Brain microvascular endothelial cell (primary cell): ENCODE data around the gene CES2.

Experiments used
- DNase-seq: peaks from one replicate; pipeline ENCODE4 v3.0.0-alpha.2; 2020
- H3K27ac ChIP-seq: fragments of 250-450 bp; sonication (Bioruptor Pico); 2 replicates; pipeline ENCODE4 v1.5.1; 2020; ENCODE audit warnings: mild to moderate bottlenecking, moderate library complexity
- H3K27me3 ChIP-seq: fragments of 250-450 bp; sonication (Bioruptor Pico); replicated peaks from 2 replicates; pipeline ENCODE4 v1.5.1; 2020; ENCODE audit warnings: mild to moderate bottlenecking
- H3K36me3 ChIP-seq: fragments of 250-450 bp; sonication (Bioruptor Pico); replicated peaks from 2 replicates; pipeline ENCODE4 v1.5.1; 2020; ENCODE audit warnings: mild to moderate bottlenecking
- H3K4me3 ChIP-seq: 2 replicates; pipeline ENCODE4 v1.5.1; 2011; ENCODE audit warnings: low read depth, mild to moderate bottlenecking, control low read depth, low read length, moderate library complexity
- in situ Hi-C: cut with HindIII; loops from 2 replicates; pipeline ENCODE4 v1.10.0; 2017; ENCODE audit warnings: low sequenced_read_pairs, low pct_ligation_motif_present
- TF ChIP-seq, protein P1 (sequence below): IDR thresholded peaks from 2 replicates; pipeline ENCODE4 v1.5.1; 2011; ENCODE audit warnings: low read depth, mild to moderate bottlenecking, moderate library complexity, low read length, control low read depth, inconsistent platforms; ENCODE audit errors: missing control alignments

CES2 gene

DNA sequence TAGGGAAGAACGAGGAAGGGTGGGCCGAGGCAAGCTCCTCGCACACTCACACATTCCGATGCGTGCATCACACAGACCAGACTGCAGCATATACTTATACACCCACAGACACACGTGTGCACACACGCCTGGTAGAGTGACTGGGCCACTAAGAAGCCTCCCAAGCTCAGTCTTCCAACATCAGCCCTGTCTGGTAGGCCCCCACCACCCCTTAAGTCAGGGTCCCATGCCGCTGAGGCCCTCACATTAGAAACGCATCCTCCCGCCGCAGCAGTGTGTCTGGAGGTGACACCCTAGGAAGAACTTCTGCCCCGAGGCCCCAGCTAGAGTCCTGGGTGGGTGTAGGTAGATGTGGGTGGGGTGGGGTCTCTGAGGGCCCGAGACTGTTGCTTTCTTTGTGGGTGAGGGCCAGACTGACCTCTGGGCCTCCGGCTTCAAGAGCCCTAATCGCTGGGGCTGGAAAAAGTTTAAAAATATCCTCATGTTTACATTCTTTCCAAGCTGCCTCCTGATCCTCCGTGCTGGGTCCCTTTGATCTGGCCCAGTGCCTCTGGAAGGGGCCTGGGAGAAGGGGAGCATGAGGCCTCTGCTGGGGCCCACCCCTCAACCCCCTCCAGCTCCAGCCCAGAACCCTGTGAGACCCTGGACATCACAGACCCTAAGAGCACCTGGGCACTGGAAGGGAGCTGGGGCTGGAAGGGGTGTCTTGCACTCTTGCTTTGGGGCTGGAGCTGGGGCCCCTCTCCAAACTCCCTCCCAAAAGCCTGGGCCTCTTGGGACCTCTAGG, 30.3 kb upstream of the CES2 start:
- no peak for DNase-seq
- no peak overlapping the region for H3K4me3 ChIP-seq
- peaks cover 2% of the 10 kb centered on the region for H3K27me3 ChIP-seq
- H3K27ac ChIP-seq, result no peak overlapping the region
- in situ Hi-C loops, result no loop called here
- TF ChIP-seq, protein P1, sequence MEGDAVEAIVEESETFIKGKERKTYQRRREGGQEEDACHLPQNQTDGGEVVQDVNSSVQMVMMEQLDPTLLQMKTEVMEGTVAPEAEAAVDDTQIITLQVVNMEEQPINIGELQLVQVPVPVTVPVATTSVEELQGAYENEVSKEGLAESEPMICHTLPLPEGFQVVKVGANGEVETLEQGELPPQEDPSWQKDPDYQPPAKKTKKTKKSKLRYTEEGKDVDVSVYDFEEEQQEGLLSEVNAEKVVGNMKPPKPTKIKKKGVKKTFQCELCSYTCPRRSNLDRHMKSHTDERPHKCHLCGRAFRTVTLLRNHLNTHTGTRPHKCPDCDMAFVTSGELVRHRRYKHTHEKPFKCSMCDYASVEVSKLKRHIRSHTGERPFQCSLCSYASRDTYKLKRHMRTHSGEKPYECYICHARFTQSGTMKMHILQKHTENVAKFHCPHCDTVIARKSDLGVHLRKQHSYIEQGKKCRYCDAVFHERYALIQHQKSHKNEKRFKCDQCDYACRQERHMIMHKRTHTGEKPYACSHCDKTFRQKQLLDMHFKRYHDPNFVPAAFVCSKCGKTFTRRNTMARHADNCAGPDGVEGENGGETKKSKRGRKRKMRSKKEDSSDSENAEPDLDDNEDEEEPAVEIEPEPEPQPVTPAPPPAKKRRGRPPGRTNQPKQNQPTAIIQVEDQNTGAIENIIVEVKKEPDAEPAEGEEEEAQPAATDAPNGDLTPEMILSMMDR, result no peak
- H3K36me3 ChIP-seq, result no peaks in the 10 kb centered on the region

DNA sequence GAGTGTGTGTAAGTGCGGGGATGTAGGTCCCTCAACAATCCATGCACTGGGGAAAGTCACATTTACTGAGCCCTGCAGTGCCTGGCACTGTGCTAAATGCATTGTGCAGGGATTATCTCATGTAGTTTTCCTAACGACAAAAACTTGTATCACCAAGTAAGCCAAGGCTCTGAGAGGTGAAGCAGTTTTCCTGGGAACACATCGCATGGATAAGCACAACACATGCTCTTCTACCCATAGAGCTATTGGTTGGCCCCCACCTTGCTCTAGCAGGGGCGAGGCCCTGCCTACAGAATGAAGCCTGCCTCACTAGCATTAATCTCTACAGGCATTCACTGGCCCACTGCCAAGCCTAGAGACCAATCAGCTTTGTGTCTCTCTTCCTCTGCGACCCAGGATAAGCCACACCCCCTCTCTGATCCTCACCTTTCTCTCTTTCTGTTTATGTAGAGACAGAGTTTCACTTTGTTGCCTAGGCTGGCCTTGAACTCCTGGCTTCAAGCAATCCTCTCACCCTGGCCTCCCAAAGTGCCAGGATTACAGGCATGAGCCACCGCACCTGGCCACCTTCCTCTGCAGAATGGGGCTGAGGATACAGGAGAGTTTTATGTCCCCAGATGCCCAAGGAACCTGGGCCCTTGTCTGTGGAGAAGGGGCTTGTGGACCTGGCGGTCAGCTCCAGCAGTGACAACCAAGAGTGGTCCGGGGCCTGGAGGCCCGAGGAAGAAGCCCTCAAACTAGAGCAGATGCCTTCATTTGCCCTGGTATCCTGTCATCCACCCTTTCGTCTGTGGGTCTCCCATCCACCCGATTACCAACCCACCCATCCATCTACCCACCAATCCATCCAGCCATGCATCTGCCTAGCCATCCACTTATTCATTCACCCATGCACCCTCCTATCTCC, 29.4 kb upstream of the CES2 start:
- H3K27me3 ChIP-seq, result peaks cover 2% of the 10 kb centered on the region
- DNase-seq, result no peak
- in situ Hi-C loops, result no loop called here

DNA sequence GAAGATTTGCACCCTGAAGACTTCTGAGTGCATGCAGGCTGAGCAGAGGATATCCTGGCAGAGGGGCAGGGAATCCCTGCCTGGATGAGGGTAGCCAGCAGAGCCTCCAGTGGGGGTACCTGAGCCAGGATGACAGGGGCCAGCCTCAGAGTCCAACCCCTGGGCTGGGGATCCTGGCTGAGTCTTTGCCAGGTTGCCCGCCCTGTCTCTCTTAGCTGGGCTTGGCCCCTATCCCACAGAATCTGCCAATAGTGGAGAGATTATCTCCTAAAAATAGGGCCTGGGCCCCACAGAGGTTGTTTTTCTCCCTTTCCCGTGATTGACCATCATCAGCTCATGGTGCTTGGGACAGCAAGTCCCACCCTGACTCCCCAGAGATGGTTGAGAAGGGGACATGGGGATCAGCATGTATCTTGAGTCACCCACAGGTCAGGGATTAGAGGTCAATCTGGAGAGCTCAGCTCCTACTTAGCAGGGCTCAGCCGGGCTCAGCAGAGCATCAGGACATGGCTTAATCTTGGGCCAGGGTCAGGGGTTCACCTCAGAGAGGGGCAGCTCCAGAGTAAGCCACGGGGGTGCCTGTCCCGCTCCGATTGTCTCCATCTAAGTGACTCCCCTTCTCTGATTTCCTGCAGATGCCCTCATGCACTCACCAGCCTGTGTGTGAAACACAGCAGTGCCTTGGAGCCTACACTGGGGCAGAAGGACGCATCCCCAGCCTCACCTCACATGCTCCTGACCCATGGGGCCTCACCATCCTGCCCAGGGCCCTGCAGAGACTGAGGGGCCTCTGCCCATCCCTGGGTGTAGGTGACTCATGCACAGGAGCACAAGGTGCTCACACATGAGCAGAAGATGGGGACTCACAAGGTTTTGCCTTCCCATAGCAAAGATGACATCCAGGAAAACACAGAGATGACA, 28.1 kb upstream of the CES2 start:
- TF ChIP-seq, protein P1, result no peak
- Histone ChIP-seq H3K36me3 (no peaks in the 10 kb centered on the region), H3K27ac (no peak overlapping the region), H3K27me3 (peaks cover 2% of the 10 kb centered on the region), H3K4me3 (no peak overlapping the region)
- in situ Hi-C loops, result no loop called here
- DNase-seq, result no peak

More for the DNA sequence above, 29.4 kb upstream of the CES2 start:
- no peak overlapping the region for H3K27ac ChIP-seq
- no peak overlapping the region for H3K4me3 ChIP-seq
- TF ChIP-seq, protein P1, result no peak
- no peaks in the 10 kb centered on the region for H3K36me3 ChIP-seq

DNA sequence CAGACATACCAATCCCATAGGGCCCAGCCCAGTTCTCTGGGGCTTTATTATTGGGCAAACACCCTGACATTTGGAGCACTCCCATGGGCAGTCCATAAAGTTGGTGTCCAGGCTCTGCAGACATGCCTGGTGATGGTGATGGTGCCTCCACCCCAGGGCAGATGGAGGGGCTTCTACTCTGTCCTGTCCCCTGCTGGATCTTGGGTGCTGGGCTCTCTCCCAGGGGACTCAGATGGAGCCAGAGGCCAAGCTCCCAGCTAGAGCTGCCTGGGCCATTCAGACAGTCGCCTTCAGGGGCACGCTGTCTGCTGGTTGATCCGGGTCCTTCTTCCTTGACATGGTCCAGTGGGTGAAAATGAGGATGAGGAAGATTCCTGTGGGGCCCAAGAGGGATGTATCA, 27.2 kb upstream of the CES2 start:
- DNase-seq, result no peak
- in situ Hi-C loops, result no loop called here
- Histone ChIP-seq H3K27ac (no peak overlapping the region), H3K27me3 (peaks cover 2% of the 10 kb centered on the region), H3K4me3 (no peak overlapping the region), H3K36me3 (no peaks in the 10 kb centered on the region)
- TF ChIP-seq, protein P1, result no peak

DNA sequence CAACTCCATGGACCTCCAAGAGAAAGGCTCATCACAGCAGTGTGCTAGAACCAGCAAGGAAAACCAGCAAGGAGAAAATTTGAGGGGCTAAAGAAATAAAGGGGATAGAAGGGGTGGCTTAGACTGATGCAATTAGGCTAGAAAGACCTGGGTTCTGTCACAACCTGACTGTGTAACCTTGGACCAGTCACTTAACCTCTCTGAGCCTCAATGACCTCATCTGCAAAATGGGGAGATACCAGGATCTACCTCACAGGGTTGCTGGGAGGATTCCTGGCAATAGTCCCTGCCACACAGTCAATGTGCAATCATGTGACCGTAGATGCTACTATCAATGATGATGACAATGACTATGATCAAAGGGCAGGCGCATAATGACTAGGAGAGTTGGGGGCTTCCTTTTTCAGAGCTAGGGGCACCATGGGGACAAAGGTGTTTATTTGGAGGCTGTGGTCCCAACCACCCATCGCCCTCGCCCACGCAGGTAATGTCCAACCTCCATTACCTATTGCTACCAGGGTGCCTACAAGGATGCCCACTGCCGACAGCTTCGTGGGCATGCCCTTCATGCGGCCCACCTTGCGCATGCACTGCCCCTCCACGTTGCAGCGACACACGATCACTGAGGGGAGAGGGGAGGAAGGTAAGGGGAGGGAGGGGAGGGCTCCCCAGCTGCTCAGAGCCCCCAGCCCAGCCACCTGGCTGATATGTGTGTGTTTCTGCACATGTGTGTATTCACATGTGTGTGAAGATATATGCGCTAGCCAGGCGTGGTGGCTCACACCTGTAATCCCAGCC, 26.4 kb upstream of the CES2 start:
- DNase-seq, result no peak
- in situ Hi-C loops, result no loop called here
- Histone ChIP-seq H3K36me3 (no peaks in the 10 kb centered on the region), H3K27ac (no peak overlapping the region), H3K27me3 (peaks cover 2% of the 10 kb centered on the region), H3K4me3 (no peak overlapping the region)
- TF ChIP-seq, protein P1, result no peak
